GM19043 (cell line): Measurements from ENCODE around the gene MRPS27.

ENCODE experiments used
- ATAC-seq: cut with Tn5 transposase; IDR thresholded peaks from one replicate; pipeline ENCODE4 v1.9.1; 2021; ENCODE audit warnings: low read depth; ENCODE audit not compliant: unreplicated experiment

MRPS27 gene

DNA sequence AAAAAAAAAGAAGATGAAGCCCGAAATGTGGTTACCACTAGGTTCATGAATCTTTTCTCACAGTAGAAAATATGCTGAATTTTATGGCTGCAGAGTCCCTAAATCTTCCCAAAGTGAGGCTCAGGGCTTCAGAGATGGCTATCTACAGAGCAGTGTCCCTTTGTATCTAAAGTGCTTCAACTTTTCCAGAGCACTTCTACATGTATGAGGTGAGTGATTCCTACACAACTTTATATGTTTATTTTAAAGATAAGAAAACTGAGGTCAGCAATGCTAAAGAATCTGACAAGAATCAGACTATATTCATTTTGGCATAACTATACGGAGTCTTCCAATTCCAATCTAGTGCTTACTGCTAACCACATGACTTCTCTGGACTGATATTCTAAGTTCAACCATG is 53.2 kb downstream of the MRPS27 start:
- ATAC-seq, result no peak

DNA sequence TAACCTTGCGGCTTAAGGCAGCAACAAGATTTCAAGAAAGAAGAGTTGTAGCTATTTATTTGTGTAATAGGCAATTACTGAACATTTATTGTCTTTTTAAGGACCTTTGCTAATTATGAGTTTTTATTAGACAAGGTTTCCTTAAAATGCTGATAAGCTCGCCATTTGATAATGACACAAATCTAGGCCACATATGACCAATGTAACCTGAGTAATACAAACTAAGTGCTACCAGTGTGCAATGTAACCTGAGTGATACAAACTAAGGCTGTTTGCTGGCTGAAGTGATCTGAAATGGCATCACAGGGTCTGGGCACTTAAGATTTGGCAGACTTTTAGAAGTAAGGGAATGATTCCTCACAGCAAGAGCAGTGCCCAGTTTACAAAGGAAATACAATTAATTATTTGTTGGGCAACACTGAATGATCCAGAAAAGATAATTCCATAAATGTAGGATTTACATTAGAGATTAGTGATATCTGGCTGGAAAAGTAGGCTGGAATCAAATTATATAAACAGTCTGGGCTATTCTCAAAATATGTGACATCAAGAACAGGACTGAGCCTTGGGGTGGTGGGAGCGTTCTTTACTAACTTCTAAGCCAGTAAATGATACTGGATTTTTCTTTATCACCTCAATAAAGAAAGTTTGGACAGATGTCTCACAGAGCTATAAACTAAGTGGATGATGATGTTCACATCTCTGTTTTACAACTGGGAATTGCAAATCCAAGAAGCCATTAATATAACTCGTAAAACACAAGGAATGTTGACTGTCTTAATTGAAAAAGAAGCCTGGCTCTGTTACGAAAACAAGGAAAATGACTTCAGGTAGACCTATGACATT is 54.8 kb downstream of the MRPS27 start:
- no peak for ATAC-seq

DNA sequence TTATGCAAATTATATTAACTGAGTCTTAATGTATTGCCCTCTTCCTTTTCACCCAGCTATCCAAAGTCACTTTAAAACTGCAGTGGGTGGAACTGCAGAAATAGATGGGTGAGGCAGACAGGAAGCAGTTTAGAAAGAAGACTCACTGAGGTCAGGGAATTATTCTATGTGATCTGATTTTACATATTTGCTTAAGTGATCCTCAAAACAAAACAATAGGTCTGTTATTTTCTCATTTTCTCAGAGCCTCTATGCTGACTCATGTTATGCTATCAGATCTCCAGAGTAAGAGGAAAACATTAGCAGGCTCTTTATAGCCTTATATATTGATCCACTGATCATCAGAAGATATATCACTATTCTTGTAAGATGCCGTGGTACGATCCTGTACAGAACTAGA is 63.5 kb downstream of the MRPS27 start:
- no peak for ATAC-seq

DNA sequence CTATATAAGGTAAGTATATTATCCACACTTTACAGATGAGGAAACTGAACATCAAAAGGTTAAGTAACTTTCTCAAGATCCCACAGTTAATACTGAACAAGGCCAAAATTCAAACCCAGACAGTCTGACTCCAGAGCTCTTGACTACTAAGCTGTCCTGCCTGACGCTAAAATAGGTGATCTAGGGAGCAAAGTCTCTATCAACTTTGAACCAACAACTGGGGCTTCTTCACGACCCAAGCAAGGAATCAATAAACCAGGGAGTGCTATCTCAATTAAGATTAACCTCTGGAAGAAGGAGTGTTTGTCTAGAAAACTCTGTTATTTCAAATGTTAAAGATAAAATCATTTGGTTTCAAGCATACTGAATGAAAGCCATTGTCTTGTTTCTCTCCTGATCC is 64.4 kb downstream of the MRPS27 start:
- ATAC-seq, result no peak

DNA sequence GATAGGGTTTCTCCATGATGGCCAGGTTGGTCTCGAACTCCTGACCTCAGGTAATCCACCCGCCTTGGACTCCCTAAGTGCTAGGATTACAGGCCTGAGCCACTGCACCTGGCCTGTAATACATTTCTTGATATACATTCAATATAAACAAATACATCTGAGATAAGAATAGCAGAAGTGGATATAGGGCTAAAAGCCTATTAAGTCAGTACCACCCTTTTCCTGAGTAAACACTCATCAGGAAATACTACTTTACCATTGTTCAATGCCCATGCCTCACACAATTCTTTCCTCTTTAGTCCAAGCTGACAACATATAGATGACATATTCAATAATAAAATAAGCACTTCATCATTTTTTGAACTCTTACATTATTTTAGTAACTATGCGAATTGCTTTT is 64.8 kb downstream of the MRPS27 start:
- no peak for ATAC-seq

DNA sequence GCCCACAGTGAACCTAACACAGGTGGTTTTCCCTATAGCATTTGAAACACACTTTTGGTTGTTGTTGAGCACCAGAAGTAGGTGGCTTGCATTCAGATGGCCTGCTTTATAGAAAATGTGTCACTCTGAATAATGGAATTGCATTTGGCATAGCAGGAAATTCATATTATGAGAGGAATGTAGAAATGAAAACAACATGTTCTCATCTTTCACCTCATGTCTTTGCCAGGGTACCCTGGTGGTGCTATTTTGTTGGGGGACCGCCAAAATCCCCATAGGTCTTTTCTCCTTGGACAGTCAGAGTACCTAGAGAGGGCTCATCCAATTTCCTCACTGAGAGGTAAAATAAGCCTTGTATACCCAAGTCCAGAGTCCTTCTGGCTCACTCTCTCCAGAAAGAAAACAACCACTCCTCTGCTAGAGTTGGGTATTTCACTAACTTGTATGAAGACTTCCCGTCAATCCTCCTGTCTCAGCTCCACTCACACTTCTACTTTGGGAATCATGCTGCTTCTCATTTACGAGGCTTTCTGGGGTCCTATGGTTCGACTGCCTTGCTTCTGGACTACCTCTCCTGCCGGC is 67.4 kb downstream of the MRPS27 start:
- ATAC-seq, result no peak

DNA sequence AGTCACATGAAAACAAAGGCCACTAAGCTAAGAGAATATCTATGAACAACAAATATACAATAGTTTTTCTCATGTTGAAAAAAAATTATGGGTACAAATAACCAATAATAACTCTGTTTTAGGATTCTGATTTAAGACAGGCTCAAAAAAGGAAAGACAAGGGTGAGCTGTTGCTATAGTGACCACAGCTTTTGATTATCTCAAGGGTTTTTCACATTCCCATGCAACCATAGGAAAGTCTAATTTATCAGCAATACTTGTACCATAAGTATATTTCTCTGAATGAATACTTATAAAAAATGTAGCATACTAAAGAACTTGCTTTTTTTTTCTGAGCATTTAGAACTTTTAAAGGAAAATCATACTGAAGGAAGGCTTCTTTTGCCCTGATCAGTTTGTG is 68.0 kb downstream of the MRPS27 start:
- ATAC-seq, result no peak

DNA sequence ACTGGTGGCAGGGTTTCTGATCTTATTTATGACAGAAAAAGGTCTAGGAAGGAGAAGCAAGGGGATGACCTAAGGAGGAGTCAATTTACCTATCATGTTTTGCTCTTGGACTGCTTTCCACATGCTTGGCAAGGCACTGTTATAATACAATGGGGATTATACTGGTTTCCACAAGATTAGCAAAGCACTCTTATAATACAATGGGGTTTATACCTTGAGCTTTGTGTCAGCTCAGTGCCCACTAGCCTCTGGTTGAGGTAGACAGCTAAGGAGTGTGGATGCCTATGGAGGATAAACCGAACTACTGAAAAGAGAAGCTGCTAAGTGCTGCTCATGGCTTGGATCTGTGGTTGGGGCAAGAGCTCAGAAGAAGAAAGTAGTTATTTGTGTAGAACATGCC is 68.7 kb downstream of the MRPS27 start:
- no peak for ATAC-seq

DNA sequence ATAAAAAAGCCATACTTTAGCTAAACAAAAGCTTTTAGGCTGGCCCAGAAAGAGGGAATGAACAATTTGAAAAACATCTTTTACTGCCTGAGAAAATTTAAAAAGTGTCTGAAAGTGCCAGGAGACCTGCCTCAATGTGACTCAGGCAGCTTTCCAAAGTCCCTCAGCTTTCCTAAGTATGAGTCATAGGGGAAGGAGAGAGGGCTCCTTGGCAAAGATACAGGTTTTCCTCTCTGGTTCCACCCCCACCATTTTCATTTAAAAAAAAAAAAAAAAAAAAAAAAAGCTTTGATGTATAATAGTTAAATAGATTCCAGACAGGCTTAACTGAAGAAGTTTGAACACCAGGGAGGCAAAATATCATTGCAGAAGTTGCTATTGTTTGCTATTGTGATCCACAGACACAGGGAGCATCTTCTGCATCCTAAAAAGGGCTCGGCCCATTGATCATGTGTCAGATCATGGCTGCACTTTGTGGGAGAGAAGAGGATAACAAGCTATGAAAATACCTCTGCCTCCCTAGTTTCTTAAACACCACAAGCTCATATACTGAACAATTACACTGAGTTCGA is 71.5 kb downstream of the MRPS27 start:
- ATAC-seq, result no peak

DNA sequence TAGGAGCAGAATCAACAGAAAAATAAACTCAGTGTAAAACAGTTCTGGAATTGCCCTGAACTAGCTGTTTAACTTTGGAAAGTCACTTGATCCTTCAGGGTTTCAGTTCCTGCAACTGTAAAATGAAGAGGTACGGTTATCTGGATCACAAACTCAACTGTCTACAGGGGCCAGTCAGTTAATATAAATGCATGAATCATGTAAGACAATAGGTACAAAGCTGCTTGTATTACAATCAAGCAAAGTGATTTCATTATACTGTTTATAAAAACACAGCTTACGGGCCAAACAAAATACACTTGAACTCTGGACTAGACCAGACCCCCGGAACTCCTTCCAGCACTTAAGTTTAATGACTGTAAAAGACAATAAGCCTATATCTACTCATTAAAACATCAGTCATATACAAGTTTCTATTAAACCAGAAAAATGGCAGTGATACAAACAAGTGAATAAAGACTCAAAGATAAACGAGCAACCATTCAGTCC is 73.0 kb downstream of the MRPS27 start:
- ATAC-seq, result no peak

DNA sequence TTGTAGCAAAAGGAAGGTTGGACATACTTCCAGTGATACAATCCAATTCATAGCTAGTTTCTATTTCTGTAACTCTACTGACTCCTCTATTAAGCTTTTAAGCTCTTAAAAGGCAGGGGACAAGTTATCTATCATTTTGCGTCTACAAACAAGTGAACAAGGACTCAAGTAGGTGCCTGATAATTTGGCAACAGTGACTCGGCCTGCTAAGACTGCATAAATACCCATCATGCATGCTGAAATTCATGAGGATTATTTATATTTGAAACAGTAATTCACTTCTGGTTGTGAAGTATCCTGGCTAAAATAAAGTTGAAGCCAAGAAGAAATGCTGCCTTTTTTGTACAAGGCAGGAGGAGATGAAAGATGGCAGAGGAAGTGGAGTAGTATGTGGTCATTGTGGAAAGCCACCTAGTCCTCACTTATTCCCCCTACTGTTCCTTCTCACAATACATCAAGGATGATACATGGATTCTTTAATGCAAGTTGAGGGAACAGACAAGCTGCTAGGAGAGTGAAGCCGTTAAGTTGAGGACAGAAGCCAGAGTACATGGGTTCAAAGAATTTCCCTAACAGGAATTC is 74.0 kb downstream of the MRPS27 start:
- no peak for ATAC-seq

DNA sequence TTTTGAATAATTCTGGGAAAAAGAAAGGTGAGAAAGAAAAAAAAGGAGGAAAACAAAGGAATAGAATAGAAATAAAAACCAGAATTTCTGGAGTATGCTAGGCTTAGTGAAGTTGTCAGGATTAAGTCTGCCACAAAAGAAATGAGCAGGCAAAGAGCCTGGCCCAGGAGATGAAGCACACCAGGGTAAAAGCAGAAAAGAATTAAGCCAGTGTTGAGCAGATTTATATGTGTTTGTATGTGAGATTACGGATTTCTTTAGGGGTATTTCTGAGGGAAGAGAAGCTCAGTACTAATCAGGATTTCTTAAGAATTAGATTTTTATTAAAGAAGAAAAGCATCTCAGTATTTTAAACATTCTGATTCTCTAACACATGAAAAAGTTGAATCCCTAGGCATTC is 74.5 kb downstream of the MRPS27 start:
- ATAC-seq, result no peak

DNA sequence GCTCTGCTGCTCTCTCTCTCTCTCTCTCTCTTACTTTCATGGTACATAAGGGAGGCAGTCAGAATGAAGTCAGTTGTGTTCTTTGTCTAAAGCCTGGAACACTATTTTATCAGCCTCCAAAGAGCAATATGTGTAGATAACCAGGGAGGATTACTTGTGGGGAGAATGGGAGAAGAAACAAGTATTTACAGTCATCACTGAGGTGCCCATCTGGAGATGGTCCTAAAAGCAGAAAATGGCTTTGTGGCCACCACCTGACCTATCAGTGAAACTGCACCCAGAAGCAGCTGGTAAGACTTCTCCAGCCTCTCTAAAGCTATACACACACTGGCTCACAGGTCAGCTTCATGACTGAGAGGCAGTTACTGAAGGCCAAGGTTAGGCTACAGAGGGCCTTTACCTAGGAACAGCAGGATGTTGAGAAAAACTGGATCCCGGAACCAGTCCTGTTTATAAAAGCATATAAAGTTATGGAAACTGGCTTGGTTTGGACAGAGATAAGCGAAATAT is 75.1 kb downstream of the MRPS27 start:
- ATAC-seq, result peak; percentile 85

DNA sequence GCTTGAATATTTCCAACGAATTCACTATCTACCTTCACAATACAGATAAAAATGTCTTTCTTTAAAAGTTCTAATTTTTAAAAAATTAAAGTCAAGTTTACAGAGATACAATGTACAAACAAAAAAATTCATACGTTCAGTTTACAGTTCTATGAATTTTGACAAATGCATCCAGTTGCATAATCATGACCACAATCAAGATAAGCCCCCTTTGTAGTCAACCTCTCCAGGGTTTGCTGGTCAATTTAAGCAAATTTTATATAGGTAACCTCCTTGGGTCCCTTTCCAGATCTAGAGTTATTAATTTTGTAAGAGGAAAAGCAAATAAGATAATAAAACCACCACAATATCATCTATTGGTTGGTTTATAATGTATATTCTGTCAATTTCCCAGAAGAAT is 76.3 kb downstream of the MRPS27 start:
- no peak for ATAC-seq

DNA sequence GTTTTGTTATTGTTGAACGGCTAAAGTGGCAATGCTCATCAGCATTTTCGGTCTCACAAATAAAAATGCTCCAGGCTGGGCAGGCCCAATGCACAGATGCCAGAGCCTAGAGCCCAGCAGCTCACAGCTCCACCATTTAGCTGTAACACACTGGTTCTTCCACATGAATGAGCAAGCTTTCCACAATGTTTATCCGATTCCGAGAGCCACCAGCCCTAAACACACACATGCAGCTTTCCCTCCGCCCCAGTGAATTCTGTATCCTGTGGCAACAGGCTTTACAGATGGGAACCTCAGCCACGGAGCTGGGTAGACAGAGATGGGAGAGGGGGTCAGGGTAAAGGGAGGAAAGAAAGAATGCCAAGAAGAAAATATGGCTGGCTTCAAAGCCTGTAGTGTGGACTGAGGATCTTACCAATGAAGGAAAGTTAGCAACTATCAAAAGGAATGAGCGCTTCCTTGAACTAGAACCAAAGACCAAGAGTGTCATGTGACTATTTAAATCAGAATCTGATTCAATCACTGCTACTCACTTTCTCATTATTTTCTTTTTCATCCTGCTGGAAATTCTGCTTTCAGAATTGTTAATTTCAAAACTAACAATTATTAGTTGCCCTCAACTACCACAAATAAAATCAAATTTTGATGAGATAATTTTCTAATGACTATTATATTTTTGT is 77.1 kb downstream of the MRPS27 start:
- ATAC-seq, result no peak

DNA sequence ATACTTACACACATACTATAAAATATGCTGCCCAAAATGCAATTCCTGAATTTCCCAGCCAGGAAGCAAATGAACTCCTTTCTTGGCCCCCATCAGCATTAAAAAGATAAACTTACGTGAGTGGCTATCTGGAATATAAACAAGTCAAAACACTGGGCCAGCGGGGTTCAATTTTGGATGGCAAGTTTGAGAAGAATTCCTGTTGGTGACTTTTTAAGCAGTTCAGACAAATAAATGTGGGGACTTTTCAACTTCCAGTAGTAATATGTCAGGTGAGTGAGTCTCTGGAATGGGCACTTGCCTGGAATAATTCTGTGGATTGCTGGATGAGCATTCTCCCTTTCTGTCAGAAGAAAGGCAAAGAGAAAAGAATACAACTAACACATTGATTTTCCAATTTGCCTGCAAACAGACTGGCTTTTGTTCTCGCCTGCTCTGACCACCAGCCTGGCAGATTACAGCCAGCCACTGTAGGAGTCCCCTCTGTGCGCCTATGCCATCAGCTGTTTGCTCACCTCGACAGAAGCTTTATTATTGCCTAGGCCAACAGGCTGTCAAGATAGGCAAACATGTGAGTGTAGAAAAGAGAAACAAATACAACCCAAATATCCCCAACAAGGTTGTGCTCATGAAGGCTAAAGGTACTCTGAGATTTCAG is 78.6 kb downstream of the MRPS27 start:
- no peak for ATAC-seq

DNA sequence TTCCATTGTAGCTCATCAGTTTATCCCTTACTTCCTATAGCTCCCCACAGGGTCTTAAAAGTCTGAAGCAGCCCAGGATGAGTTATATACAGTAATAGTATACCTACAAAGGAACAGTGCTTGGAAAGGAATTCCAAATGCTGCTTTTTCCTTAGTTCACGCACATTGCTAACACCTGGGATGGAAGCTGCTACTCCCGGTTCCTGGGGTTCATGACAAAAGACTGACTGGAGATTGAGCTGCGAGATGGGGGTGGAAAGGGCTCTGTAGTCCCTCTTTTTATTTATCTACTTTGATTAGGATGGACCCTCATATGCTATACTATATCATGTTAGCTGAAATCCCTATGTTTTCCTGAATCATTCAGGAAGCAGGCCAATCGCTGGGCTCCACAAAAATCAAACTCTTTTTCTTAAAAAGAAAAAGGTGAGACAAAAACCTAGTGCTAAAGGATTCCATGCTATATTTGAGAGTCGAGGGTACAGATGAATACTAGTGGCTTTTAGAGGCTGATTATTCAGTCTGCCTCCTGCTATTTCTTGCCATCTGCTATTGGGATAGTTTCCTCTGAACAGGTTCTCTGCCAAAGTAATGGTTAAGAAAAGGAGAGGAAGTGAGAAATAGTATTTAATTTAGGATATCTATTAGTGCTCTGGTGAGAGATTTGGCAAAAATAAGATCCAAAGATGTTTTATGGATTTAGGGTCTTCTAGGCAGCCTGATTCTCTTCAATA is 81.2 kb downstream of the MRPS27 start:
- no peak for ATAC-seq

DNA sequence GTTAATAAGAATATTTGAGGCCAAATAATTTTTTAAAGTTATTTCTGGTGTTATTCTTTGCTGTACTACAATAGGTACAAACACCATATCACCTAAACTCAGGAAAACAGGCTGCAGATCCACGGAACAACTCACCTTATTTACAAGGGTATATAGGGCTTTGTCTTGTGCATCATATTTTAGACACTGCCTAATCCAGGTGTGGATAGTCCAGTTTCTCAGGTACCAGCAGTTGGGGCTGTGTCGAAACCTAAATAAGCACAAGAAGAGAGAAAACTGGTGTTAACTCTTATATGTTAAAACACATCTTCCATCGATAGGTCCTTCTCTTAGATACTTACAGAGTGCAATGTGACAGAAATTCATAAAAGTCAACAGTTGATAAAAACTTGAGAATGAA is 82.2 kb downstream of the MRPS27 start:
- ATAC-seq, result no peak

DNA sequence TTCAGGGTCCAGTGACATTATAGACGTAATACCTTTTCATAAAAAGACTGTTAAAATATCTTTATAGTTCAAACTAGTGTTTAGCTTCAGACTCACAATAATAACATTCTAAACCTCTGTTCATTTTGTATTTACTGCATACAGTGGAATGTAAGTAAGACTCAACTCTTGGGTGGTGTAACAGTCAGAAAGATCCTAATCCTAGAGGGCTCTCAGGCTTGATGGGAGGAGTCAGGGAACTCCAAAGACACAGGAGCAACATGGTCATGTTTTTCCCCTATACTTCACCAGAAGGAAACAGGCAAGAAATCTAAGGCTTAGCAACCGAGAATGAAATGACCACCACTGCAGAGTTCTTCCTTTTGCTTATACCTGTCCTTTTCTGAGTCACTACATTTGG is 82.6 kb downstream of the MRPS27 start:
- no peak for ATAC-seq

DNA sequence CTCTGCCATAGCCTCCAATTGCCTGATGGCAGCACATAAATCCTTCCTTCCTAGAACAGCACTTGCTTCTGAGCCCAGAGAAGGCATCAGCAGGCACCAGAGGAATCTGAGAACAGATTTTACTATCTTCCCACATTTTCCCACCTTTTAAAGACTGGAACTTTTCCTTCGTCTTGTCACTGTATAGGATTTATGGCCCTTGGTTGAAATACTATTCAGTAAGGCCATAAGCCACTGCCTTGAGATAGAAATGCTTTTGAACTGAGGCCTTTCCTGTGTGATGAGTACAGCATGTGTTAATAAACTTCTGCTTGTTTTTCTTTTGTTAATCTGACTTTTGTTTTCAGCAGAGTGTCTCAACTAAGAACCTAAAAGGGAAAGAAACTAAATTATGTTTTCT is 84.3 kb downstream of the MRPS27 start:
- no peak for ATAC-seq
